Left hindlimb (tissue), 1 donor: ENCODE measurements around the gene PRKCSH.

Experiments used
- DNase-seq: peaks from one replicate; pipeline ENCODE4 v3.0.0-alpha.2; 2018

The PRKCSH gene

DNA sequence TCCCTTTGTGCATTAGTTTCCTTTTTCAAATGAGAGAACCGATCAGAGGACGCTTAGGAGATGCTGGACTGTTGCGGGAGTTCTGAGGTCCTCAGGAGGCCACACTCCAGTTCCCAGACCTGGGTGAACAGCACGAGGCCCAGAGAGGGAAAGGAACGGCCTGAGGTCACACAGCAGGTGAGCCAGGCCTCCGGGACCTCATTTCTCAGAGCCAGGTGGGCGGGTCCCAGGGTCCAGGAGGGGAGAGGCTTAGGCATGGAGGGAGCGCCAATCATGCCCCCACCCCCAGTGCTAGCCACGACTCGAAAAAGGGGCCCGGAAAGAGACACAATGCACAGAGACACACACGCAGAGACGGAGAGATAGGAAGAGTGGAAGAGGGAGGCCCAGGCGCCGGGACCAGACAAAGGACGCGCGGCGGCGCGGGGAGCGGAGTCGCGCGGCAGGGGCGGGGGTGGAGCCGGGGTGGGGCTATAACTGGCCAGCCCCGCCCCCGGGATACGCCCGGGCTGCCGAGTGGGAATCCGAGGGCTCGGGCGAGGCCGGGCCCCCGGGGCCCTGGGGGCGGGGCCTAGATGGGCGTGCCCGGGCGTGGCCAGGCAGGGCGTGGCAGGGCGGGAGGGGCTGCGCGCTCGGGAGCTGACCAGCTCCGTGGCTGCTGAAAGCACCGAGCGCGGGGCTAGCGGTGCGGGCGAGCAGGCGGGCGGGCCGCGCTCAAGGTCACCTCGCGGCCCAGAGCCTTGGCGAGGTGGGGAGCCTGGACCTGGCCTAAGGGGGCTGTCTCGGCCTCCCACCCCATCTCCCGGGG is 43.9 kb downstream of the PRKCSH start:
- no peak for DNase-seq

GRCh38 chr19:11479898-11480714 is 44.7 kb downstream of the PRKCSH start:
- DNase-seq: no peak

DNA sequence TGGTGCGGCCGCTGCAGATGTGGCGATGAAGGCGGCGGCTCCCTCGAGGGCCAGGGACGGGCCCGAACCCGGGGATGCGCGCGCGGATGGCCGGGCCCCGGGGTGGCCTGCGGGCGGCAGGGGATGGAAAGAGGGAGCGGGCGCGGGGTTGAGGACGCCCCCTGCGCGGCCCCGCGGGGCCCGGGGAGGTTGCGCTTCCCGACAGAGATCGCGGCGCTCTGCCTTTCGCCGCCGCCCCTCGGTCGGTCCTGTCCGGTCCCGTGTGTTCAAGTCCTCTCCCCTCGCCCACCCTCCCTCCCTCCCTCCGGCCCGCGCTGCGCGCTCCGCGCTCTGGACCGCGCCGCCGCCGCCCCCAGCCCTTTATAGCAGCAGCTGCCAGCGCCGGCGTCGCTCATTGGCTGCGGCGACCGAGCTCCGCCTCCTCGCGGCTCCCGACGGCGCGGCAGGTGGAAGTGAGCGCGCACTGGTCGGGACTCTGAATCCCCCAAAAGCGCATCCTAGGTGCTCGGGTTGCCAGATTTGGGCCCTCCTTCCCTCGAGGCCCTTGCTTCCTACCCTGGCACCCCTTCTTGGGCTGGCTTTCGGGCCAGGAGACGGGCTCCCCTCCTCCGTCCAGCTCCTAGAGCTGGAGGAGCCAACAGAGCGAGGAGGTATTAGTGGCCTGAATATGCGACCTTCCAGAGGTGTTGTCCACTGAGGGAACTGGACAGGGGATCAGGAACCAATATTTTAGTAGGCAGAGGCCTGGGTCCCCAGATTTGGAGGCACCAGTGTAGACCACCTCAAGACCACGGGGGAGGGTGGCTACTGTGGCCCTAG is 45.5 kb downstream of the PRKCSH start, which contains the start of gene ELAVL3:
ELAVL3 (minus strand) TSS at position 332 of the 819 bp plus-strand sequence. CDS start 438 bp downstream, outside the sequence.
- DNase-seq: no peak

DNA sequence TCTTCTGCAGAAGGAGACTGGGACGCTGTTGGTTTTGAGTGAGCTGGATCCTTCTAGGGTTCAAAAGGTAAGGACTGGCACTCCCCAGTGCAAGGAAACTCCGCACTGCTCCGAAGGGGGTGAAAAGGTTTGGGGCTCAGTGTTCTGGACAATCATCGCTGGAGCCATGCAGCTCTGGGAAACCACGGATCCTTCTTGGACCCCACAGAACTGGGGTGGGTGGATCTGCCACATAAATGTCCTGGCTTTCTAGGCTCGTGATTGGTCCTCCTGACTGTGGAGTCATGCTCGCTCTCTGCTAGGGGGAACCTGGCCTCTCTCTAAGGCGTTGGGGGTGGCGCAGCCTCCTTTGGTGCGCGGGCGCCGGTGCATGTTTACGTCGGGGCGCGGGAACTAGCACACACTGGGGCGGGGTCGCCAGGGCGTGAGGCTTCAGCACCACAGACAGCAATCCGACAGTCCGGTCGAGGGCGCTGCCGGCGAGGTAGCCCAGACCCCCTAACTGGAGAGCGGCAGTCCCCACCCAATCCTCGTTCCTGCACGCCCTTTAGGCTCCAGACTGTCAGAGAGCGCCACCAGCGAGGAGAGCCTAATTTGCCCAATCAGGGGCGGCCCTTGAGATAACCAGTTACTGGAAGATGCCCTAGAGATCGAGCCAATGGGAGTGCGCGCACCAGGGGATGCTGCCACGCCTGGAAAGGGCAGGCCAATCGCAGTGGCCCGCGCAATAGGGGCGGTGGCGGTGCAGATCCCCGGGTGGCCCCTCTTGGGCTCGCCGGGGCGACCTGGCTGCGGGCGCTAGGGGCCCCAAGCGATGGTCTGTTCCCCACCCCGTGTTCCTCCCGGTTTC is 46.3 kb downstream of the PRKCSH start:
- peak; percentile 61 for DNase-seq

DNA sequence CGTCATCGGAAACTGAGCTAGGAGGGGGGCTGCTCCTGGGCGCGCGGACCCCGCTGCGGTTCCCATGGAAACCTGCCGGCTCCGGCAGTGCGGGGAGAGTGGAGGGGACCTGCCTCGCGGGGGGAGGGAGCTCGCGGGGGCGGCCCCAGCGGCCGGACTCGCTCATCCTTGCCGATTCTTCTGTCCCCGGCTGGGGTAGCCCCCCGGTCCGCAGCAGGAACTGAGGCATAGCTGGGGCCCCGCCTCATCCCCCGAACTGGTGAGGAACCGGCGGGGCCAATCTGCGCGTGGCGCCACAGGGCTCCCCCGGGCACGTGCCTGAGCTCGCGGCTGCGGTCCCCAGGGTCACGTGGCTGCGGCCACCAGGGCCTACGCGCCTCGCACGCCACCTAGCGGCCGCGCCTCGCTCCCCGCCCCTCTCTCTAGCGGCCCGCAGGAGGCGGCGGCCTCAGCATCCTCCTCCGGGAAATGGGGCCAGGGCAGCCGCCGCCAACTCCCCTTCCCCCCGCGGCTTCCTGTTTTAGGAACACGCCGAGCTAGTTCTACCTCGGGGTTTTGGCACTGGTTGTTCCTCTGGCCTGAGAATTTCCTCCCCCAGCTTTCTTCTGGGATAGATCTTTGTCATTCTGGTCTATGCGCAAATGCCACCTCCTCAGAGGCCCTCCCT is 47.1 kb downstream of the PRKCSH start:
- DNase-seq: peak; percentile 77

- no peak for DNase-seq
These were observed 48.1 kb downstream of the PRKCSH start for GRCh38 chr19:11483366-11484111.

GRCh38 chr19:11485245-11485837 is 49.9 kb downstream of the PRKCSH start:
- DNase-seq: no peak

- DNase-seq: no peak
These were observed 51.4 kb downstream of the PRKCSH start for GRCh38 chr19:11486661-11487503.

- no peak for DNase-seq
These were observed 53.9 kb downstream of the PRKCSH start for GRCh38 chr19:11489378-11489777.

DNA sequence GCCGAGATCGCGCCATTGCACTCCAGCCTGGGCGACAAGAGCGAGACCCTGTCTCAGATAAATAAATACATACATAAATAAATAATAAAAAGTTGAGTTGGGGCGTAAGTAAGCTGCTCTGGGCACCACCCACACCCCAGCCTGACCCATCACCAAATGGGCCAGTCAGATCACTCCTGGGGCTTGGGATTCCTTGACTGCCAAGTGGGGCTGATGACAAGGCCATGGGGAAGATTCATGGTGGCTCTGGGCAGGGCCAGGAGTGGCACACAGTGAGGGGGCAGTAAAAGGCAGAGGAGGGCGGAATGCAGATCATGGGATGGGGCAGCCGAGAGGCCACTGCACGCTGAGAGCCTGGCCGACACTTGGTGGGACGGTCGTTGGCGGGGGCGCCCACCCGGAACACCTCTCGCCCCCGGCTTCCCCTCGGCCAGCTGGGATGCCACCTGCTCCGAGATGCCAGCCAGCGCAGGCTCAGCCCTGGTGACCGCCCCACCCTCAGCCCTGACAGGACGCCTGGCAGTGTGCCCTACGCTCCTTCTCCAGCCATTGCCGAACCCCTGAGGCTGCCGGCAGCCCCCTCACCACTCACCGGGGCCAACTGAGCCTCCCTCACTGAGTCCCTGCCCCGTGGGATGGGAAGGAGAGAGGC is 59.3 kb downstream of the PRKCSH start:
- no peak for DNase-seq

DNA sequence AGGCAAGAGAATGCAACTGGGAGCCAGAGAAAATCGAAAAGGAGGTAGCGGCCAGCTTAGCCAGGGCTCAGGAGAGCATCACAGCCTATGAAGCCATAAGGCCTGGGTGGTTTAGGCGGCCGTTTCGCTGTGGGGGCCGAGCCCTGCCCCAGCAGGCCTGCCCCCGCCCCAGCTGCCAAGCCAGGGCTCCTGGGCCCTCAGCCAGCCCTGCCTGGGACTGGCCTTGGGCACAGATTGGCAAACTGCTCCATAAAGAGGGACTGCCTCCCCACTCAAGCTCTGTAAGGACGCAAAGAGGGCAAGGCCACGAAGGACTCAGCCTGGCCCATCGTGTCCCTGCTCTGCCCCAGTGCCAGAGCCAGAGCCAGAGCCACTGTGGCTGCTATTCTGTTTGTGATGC is 60.0 kb downstream of the PRKCSH start:
- no peak for DNase-seq

DNA sequence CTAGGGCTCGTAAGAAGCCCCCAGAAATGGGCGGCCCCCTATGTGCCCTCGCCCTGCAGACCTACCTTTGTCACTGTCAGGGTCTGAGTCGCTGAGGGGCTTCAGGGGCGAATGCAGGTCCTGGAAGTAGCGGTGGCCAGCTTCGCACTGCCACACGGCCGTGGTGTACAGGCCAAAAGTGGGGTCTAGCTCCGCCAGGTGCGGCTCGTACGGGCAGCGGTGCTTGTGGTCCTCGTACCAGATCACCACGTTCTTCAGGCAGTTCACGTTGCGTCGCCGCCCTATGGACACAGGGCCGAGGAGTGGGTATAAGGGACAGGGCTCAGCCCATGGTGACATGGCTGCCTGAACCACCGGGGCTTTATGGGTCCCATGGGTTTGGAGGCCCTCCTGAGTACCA is 60.5 kb downstream of the PRKCSH start:
- DNase-seq: no peak

GRCh38 chr19:11496391-11497163 is 61.1 kb downstream of the PRKCSH start:
- no peak for DNase-seq

GRCh38 chr19:11499220-11499726 is 63.8 kb downstream of the PRKCSH start:
- no peak for DNase-seq

DNA sequence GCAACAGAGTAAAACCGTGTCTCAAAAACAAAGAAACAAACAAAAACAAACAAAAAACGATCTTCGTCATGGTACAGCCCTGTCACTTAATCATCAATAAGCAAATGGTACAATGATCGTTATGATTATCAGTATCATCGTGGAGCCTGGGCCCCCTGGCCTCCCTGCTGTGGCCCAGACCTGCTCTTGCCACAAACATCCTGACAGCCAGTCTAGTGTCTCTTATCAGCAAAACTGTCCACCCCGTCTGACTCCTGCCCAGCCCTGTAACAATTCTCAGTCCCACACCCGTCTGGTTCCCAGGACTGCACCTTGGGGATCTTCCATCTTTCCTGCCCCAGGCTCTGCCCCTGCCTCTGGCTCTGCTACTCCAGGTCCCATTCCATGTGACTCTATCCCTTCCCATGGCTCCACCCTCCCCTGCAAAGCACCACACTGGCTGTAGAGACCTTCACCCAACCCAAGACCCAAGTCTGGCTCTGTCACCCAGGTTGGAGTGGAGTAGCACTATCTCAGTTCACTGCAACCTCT is 64.5 kb downstream of the PRKCSH start:
- DNase-seq: no peak
